Natural killer cell (primary cell): ENCODE data around the gene GNB5. TPM values are rescaled to one million over a fixed set of nuclear protein-coding genes. Genes with fewer than 3 reads are reported as not detected.

ENCODE experiments used
- ATAC-seq, 3 donors: fragments of 150-1000 bp in 2 of 3; fragments of 200-7000 bp in 1 of 3; cut with Tn5 transposase; 1 replicate in 1 of 3; 2 replicates in 2 of 3; pipeline ENCODE4 v1.10.0; 2021; ENCODE audit warnings: mild to moderate bottlenecking in 2 of 3, moderate library complexity in 2 of 3
- DNase-seq, 2 donors: peaks; one replicate each; pipeline versions ENCODE4 v3.0.0 to v3.0.0-alpha.2; 2013 to 2021; ENCODE audit warnings: mixed read lengths in 1 of 2
- H3K27ac ChIP-seq: one replicate; pipeline ENCODE4 v1.5.1; 2013; ENCODE audit warnings: mild to moderate bottlenecking, low read length
- H3K27me3 ChIP-seq: one replicate; pipeline ENCODE4 v1.6.1; 2013; ENCODE audit warnings: low read length; ENCODE audit not compliant: control insufficient read depth, insufficient read depth
- H3K36me3 ChIP-seq: one replicate; pipeline ENCODE4 v1.6.1; 2013; ENCODE audit warnings: low read length; ENCODE audit not compliant: control insufficient read depth, insufficient read depth
- H3K4me1 ChIP-seq: one replicate; pipeline ENCODE4 v1.6.1; 2013; ENCODE audit warnings: low read length; ENCODE audit not compliant: control insufficient read depth, insufficient read depth
- H3K4me3 ChIP-seq: one replicate; pipeline ENCODE4 v1.5.1; 2013; ENCODE audit warnings: low read length
- H3K9me3 ChIP-seq: one replicate; pipeline ENCODE4 v1.6.1; 2013; ENCODE audit warnings: low read length; ENCODE audit not compliant: control insufficient read depth, insufficient read depth
- H3K27ac Mint-ChIP-seq, 2 donors: one replicate each; pipeline ENCODE4 v1.8.0; 2022; ENCODE audit warnings: mild to moderate bottlenecking in 2 of 2, mixed read lengths in 2 of 2, moderate library complexity in 1 of 2
- H3K27me3 Mint-ChIP-seq, 2 donors: one replicate each; pipeline ENCODE4 v1.8.0; 2022; ENCODE audit warnings: low read depth in 2 of 2, mixed read lengths in 2 of 2
- H3K36me3 Mint-ChIP-seq: one replicate; pipeline ENCODE4 v1.8.0; 2022; ENCODE audit warnings: mixed read lengths
- H3K4me1 Mint-ChIP-seq, 2 donors: one replicate each; pipeline ENCODE4 v1.8.0; 2022; ENCODE audit warnings: mixed read lengths in 2 of 2
- H3K4me3 Mint-ChIP-seq: one replicate; pipeline ENCODE4 v1.8.0; 2022; ENCODE audit warnings: mild to moderate bottlenecking, moderate library complexity, mixed read lengths
- H3K9me3 Mint-ChIP-seq, 2 donors: one replicate each; pipeline ENCODE4 v1.8.0; 2022; ENCODE audit warnings: mixed read lengths in 2 of 2
- WGBS: methylation state at CpG from one replicate; pipeline ENCODE4 v1.1.7; 2013; ENCODE audit warnings: missing lambda C conversion rate; ENCODE audit not compliant: insufficient coverage; 5-methylcytosine and 5-hydroxymethylcytosine counted together
- intact Hi-C: fragments of 100-400 bp; cut with micrococcal nuclease; formaldehyde crosslinking; loops from one replicate; pipeline ENCODE4 v1.14.2; 2022
- total RNA-seq, 4 donors: library from RNA; stranded (reverse); fragments of 120-200 nt in 1 of 4; gene quantifications; one replicate each; pipeline versions ENCODE4 v1.2.3 to v1.2.4, GENCODE V29; 2013 to 2022
- TF ChIP-seq, protein P1 (sequence below): fragments of 200-600 bp; IDR thresholded peaks from one replicate; pipeline ENCODE4 v1.8.0; 2022; ENCODE audit warnings: antibody characterized with exemption

The GNB5 gene
- total RNA-seq, 3 donors from 2014 or later (not counting 1 experiment from before 2014, with no cell fraction given) = 22.5 to 31.3 (median 23.0) TPM

DNA sequence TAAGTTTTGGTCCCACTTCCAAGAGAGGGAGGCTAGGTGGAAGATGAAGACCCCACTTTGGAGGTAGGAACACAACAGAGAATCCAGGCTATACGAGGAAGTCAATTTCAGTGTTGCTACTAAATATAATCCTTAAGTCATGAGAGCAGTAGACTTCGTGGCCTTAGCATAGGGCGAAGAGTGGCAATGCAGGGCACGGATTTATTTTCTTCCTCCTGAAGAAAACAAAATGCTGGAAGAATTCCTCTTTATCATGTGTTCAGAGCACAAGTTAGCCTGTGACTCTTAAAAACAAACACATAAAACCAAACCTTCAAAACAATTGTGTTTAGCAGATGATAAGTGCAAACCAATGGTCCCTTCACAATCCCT lies 98.0 kb downstream of the GNB5 start:
- no peak overlapping the region for H3K4me3 Mint-ChIP-seq
- Histone ChIP-seq H3K27me3 (no peaks in the 10 kb centered on the region), H3K36me3 (no peaks in the 10 kb centered on the region), H3K4me1 (no peaks in the 10 kb centered on the region), H3K27ac (no peak overlapping the region), H3K9me3 (no peaks in the 10 kb centered on the region), H3K4me3 (no peak overlapping the region)
- ATAC-seq (no peak), DNase-seq (no peak)
- WGBS = 53% methylated on average over 4 of the region's 4 CpGs
- TF ChIP-seq, protein P1, sequence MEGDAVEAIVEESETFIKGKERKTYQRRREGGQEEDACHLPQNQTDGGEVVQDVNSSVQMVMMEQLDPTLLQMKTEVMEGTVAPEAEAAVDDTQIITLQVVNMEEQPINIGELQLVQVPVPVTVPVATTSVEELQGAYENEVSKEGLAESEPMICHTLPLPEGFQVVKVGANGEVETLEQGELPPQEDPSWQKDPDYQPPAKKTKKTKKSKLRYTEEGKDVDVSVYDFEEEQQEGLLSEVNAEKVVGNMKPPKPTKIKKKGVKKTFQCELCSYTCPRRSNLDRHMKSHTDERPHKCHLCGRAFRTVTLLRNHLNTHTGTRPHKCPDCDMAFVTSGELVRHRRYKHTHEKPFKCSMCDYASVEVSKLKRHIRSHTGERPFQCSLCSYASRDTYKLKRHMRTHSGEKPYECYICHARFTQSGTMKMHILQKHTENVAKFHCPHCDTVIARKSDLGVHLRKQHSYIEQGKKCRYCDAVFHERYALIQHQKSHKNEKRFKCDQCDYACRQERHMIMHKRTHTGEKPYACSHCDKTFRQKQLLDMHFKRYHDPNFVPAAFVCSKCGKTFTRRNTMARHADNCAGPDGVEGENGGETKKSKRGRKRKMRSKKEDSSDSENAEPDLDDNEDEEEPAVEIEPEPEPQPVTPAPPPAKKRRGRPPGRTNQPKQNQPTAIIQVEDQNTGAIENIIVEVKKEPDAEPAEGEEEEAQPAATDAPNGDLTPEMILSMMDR = no peak
- no peaks in the 10 kb centered on the region for H3K4me1 Mint-ChIP-seq
- H3K27me3 Mint-ChIP-seq = peaks cover 19 to 21% of the 10 kb centered on the region in 2 donors
- no peak overlapping the region for H3K27ac Mint-ChIP-seq
- H3K36me3 Mint-ChIP-seq = peaks cover 15% of the 10 kb centered on the region
- H3K9me3 Mint-ChIP-seq = peaks cover 2 to 5% of the 10 kb centered on the region in 2 donors
- intact Hi-C loops = no loop called here

- Histone ChIP-seq H3K27ac (no peak overlapping the region), H3K36me3 (no peaks in the 10 kb centered on the region), H3K9me3 (peaks cover 5% of the 10 kb centered on the region), H3K27me3 (no peaks in the 10 kb centered on the region), H3K4me3 (no peak overlapping the region), H3K4me1 (no peaks in the 10 kb centered on the region)
- ATAC-seq (no peak), DNase-seq (no peak)
- Mint-ChIP-seq H3K4me1 (no peaks in the 10 kb centered on the region), H3K36me3 (peaks cover 15% of the 10 kb centered on the region), H3K4me3 (no peak overlapping the region), H3K27me3 (peaks cover 8 to 14% of the 10 kb centered on the region in 2 donors), H3K27ac (no peak overlapping the region), H3K9me3 (peaks cover 2 to 5% of the 10 kb centered on the region in 2 donors)
- TF ChIP-seq, protein P1 = no peak
- intact Hi-C loops = no loop called here
These were observed 101.0 kb downstream of the GNB5 start for GRCh38 chr15:52090193-52090592.

DNA sequence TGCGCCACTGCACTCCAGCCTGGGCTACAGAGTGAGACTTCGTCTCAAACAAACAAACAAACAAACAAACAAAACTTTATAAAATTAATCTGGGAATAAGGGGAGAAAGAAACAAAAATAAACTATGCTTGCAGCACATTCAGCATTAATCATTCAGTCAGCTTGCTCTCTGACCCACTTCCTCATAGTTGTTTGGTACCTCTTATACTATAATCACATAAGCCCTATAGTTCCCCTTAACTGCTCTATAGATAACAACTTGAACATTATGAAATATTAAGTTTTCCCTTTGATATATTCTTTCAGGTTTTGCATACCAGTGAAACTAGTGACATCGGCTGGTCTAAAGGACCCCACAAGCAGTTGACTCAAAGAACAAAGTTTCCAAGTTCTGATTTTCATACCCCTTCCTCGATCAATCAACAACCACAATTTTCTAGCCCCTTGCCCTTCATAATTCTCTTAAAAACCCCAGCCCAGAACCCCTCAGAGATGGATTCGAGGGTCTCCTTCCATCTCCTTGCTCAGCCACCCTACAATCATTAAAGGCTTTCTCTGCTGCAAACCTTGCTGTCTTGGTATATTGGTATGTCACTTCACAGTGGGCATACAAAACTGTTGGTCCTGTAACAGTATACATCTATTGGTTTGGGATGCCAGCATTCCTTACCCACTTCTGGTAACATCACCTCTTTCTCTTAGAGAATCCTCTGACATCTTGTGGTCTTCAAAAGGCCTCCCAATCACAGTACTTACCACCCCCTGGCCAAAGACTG lies 105.0 kb downstream of the GNB5 start:
- no peak overlapping the region for H3K27ac ChIP-seq
- no peaks in the 10 kb centered on the region for H3K36me3 ChIP-seq
- Mint-ChIP-seq H3K36me3 (peaks cover 15% of the 10 kb centered on the region), H3K4me3 (no peak overlapping the region), H3K9me3 (peaks cover 2 to 5% of the 10 kb centered on the region in 2 donors), H3K4me1 (peaks cover 12 to 19% of the 10 kb centered on the region in 2 donors), H3K27me3 (peaks cover 16 to 19% of the 10 kb centered on the region in 2 donors), H3K27ac (no peak overlapping the region)
- no peak for DNase-seq
- H3K4me3 ChIP-seq = no peak overlapping the region
- intact Hi-C loops = no loop called here
- 89% methylated on average over 3 of the region's 5 CpGs for WGBS
- peaks cover 5% of the 10 kb centered on the region for H3K9me3 ChIP-seq
- H3K4me1 ChIP-seq = peaks cover 17% of the 10 kb centered on the region
- TF ChIP-seq, protein P1 = no peak
- ATAC-seq = no peak
- no peaks in the 10 kb centered on the region for H3K27me3 ChIP-seq

DNA sequence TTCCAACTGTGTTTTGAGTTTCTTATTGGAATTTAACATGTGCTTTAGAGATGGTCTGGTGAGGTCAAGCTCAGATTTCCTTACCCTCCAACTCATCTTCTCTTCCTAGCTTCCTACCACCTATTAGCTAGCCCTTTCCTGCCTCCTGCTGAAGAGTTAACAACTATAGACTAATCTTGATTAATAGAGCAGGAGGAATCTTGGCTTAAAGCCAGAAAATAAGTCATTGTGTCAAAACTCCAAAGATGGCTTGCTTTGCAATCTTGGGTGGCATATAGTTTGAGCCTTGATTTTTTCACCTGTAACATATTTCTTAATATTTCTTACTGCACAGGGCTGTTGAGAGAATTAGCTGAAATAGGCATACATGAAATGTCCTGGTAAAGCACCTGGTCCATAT lies 105.9 kb downstream of the GNB5 start:
- peaks cover 1 to 5% of the 10 kb centered on the region in 2 donors for H3K9me3 Mint-ChIP-seq
- intact Hi-C loops = no loop called here
- H3K4me1 Mint-ChIP-seq = peaks cover 12 to 19% of the 10 kb centered on the region in 2 donors

More for the DNA sequence above, 105.9 kb downstream of the GNB5 start:
- Mint-ChIP-seq H3K36me3 (peaks cover 11% of the 10 kb centered on the region), H3K27me3 (peaks cover 19 to 25% of the 10 kb centered on the region in 2 donors), H3K4me3 (no peak overlapping the region), H3K27ac (no peak overlapping the region)
- peaks cover 5% of the 10 kb centered on the region for H3K9me3 ChIP-seq
- no peaks in the 10 kb centered on the region for H3K36me3 ChIP-seq
- ATAC-seq = no peak
- TF ChIP-seq, protein P1 = no peak
- DNase-seq = no peak
- H3K4me3 ChIP-seq = no peak overlapping the region
- peaks cover 17% of the 10 kb centered on the region for H3K4me1 ChIP-seq
- H3K27me3 ChIP-seq = no peaks in the 10 kb centered on the region
- no peak overlapping the region for H3K27ac ChIP-seq
